ENCODE data around the gene COX7A2L.

The COX7A2L gene

DNA sequence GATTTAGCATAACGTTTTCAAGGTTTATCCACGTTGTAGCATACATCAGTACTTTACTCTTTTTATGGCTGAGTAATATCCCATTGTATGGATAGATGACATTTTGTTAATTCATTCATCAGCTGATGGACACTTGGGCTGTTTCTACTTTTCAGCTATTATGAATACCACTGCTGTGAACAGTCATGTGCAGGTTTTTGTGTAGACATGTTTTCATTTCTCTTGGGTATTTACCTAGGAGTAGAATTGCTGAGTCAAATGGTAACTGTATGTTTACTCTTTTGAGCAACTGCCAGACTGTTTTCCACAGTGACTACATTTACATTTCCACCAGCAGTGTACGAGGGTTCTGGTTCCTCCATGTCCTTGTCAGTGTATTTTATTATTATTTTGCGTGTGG is 33.9 kb downstream of the COX7A2L start:
- Histone ChIP-seq H2AFZ (ENCODE audit: low read length) (no peak overlapping the region), H3K14ac (ENCODE audit: low read length) (no peak overlapping the region), H2BK12ac (ENCODE audit: low read length) (no peak overlapping the region), H3K18ac (ENCODE audit: low read length) (no peak overlapping the region), H3K27ac (replicated peaks; ENCODE audit: low read length) (no peak overlapping the region), H4K91ac (ENCODE audit: low read depth, low read length, poor library complexity) (no peak overlapping the region), H4K8ac (ENCODE audit: low read depth, low read length) (no peak overlapping the region), H3K4me1 (ENCODE audit: control insufficient read depth in 2 of 2, insufficient read depth in 1 of 2, low read depth in 1 of 2, low read length in 2 of 2) (no peaks in the 10 kb centered on the region), H2BK5ac (ENCODE audit: low read length) (no peak overlapping the region), H2AK5ac (ENCODE audit: low read depth, low read length) (no peak overlapping the region), H3K4me3 (ENCODE audit: low read length in 2 of 2) (no peak overlapping the region), H3K9me3 (replicated peaks in 1 of 2; ENCODE audit: control insufficient read depth in 2 of 2, insufficient read depth in 1 of 2, low read depth in 1 of 2, low read length in 2 of 2) (no peaks in the 10 kb centered on the region), H3K27me3 (ENCODE audit: control insufficient read depth in 3 of 3, insufficient read depth in 3 of 3, low read depth in 1 of 3, low read length in 3 of 3) (no peaks in the 10 kb centered on the region), H3K79me1 (ENCODE audit: low read depth, low read length) (no peaks in the 10 kb centered on the region), H2BK15ac (ENCODE audit: low read length) (no peak overlapping the region), H3K4ac (ENCODE audit: low read length) (no peak overlapping the region), H3K36me3 (replicated peaks in 1 of 2; ENCODE audit: control insufficient read depth in 2 of 2, insufficient read depth in 2 of 2, low read length in 2 of 2) (peaks cover 13 to 83% of the 10 kb centered on the region in 2 donors), H3K4me2 (ENCODE audit: insufficient read depth, low read length, poor library complexity, severe bottlenecking) (no peak overlapping the region), H2BK120ac (ENCODE audit: low read depth, low read length) (no peak overlapping the region), H3K9ac (ENCODE audit: low read depth, low read length, poor library complexity) (no peak overlapping the region), H3K23ac (ENCODE audit: low read depth, low read length, poor library complexity) (no peak overlapping the region)
- WGBS, 2 donors (ENCODE audit: extremely low coverage in 2 of 2, insufficient read length in 2 of 2, insufficient replicate concordance in 1 of 2) = no CpG with 5 or more reads among the region's 4 CpGs
- no peak for DNase-seq (ENCODE audit: low spot score)

DNA sequence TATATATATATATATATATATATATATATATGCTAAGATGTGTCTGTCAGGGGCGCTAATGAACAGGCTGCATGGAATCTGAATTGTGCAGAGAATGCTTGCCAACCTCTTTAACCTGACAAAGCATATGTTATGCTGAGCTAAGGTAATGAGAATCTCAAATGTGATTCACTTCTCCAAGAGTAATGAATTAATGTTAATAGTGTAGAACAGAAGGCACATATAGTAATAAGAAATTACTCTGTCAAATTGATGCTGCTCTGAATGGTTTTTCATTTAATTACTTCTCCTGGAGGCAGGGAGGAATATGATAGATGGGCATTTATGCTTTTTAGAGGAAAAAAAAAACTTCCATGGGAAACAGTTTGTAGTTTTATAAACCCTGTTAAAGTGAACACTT is 35.4 kb downstream of the COX7A2L start:
- no CpG with 5 or more reads among the region's 1 CpG for WGBS, 2 donors (ENCODE audit: extremely low coverage in 2 of 2, insufficient read length in 2 of 2, insufficient replicate concordance in 1 of 2)
- Histone ChIP-seq H2BK120ac (ENCODE audit: low read depth, low read length) (no peak overlapping the region), H3K4ac (ENCODE audit: low read length) (no peak overlapping the region), H3K27ac (replicated peaks; ENCODE audit: low read length) (no peak overlapping the region), H3K4me1 (ENCODE audit: control insufficient read depth in 2 of 2, insufficient read depth in 1 of 2, low read depth in 1 of 2, low read length in 2 of 2) (no peaks in the 10 kb centered on the region), H3K4me2 (ENCODE audit: insufficient read depth, low read length, poor library complexity, severe bottlenecking) (no peak overlapping the region), H2AK5ac (ENCODE audit: low read depth, low read length) (no peak overlapping the region), H4K8ac (ENCODE audit: low read depth, low read length) (no peak overlapping the region), H3K23ac (ENCODE audit: low read depth, low read length, poor library complexity) (no peak overlapping the region), H2AFZ (ENCODE audit: low read length) (no peak overlapping the region), H2BK5ac (ENCODE audit: low read length) (no peak overlapping the region), H3K36me3 (replicated peaks in 1 of 2; ENCODE audit: control insufficient read depth in 2 of 2, insufficient read depth in 2 of 2, low read length in 2 of 2) (peaks cover 10 to 80% of the 10 kb centered on the region in 2 donors), H3K9ac (ENCODE audit: low read depth, low read length, poor library complexity) (no peak overlapping the region), H3K4me3 (ENCODE audit: low read length in 2 of 2) (no peak overlapping the region), H3K27me3 (ENCODE audit: control insufficient read depth in 3 of 3, insufficient read depth in 3 of 3, low read depth in 1 of 3, low read length in 3 of 3) (no peaks in the 10 kb centered on the region), H2BK15ac (ENCODE audit: low read length) (no peak overlapping the region), H4K91ac (ENCODE audit: low read depth, low read length, poor library complexity) (no peak overlapping the region), H3K14ac (ENCODE audit: low read length) (no peak overlapping the region), H2BK12ac (ENCODE audit: low read length) (no peak overlapping the region), H3K9me3 (replicated peaks in 1 of 2; ENCODE audit: control insufficient read depth in 2 of 2, insufficient read depth in 1 of 2, low read depth in 1 of 2, low read length in 2 of 2) (no peaks in the 10 kb centered on the region), H3K79me1 (ENCODE audit: low read depth, low read length) (no peaks in the 10 kb centered on the region), H3K18ac (ENCODE audit: low read length) (no peak overlapping the region)
- DNase-seq (ENCODE audit: low spot score) = no peak

DNA sequence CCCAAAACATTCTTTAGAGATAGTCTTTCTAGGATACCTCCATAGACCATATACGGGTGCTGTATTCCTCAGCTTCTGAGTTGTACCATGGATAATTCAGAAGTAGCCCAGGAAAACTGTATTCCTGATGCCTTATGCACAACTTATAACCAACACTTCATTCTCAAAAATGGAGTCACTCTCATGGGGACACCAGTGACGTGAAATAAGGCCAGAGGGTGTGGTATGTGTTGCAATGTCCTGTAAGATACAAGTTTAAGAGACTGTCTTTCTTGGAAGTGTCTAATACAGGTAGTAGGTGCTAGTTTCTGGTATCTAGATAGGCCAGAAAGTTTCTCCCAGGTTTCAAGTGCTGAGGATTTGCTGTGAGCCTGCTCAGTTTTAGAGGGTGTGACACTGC is 36.1 kb downstream of the COX7A2L start:
- H2BK120ac ChIP-seq (ENCODE audit: low read depth, low read length) = no peak overlapping the region
- H2BK12ac ChIP-seq (ENCODE audit: low read length) = no peak overlapping the region
- no peak overlapping the region for H3K23ac ChIP-seq (ENCODE audit: low read depth, low read length, poor library complexity)
- no peaks in the 10 kb centered on the region for H3K79me1 ChIP-seq (ENCODE audit: low read depth, low read length)
- H3K27ac ChIP-seq (replicated peaks; ENCODE audit: low read length) = no peak overlapping the region
- H4K8ac ChIP-seq (ENCODE audit: low read depth, low read length) = no peak overlapping the region
- H2AFZ ChIP-seq (ENCODE audit: low read length) = no peak overlapping the region
- H3K27me3 ChIP-seq (ENCODE audit: control insufficient read depth in 3 of 3, insufficient read depth in 3 of 3, low read depth in 1 of 3, low read length in 3 of 3) = no peaks in the 10 kb centered on the region
- no peak overlapping the region for H3K18ac ChIP-seq (ENCODE audit: low read length)
- H3K9me3 ChIP-seq (replicated peaks in 1 of 2; ENCODE audit: control insufficient read depth in 2 of 2, insufficient read depth in 1 of 2, low read depth in 1 of 2, low read length in 2 of 2) = no peaks in the 10 kb centered on the region
- no peak overlapping the region for H3K4me2 ChIP-seq (ENCODE audit: insufficient read depth, low read length, poor library complexity, severe bottlenecking)
- no peak overlapping the region for H3K4me3 ChIP-seq (ENCODE audit: low read length in 2 of 2)
- H2AK5ac ChIP-seq (ENCODE audit: low read depth, low read length) = no peak overlapping the region
- H3K9ac ChIP-seq (ENCODE audit: low read depth, low read length, poor library complexity) = no peak overlapping the region
- no CpG with 5 or more reads among the region's 2 CpGs for WGBS, 2 donors (ENCODE audit: extremely low coverage in 2 of 2, insufficient read length in 2 of 2, insufficient replicate concordance in 1 of 2)
- H3K36me3 ChIP-seq (replicated peaks in 1 of 2; ENCODE audit: control insufficient read depth in 2 of 2, insufficient read depth in 2 of 2, low read length in 2 of 2) = peaks cover 9 to 80% of the 10 kb centered on the region in 2 donors
- no peak for DNase-seq (ENCODE audit: low spot score)
- H3K4me1 ChIP-seq (ENCODE audit: control insufficient read depth in 2 of 2, insufficient read depth in 1 of 2, low read depth in 1 of 2, low read length in 2 of 2) = no peaks in the 10 kb centered on the region
- H4K91ac ChIP-seq (ENCODE audit: low read depth, low read length, poor library complexity) = no peak overlapping the region
- H2BK15ac ChIP-seq (ENCODE audit: low read length) = no peak overlapping the region
- H3K4ac ChIP-seq (ENCODE audit: low read length) = no peak overlapping the region
- no peak overlapping the region for H2BK5ac ChIP-seq (ENCODE audit: low read length)
- H3K14ac ChIP-seq (ENCODE audit: low read length) = no peak overlapping the region

DNA sequence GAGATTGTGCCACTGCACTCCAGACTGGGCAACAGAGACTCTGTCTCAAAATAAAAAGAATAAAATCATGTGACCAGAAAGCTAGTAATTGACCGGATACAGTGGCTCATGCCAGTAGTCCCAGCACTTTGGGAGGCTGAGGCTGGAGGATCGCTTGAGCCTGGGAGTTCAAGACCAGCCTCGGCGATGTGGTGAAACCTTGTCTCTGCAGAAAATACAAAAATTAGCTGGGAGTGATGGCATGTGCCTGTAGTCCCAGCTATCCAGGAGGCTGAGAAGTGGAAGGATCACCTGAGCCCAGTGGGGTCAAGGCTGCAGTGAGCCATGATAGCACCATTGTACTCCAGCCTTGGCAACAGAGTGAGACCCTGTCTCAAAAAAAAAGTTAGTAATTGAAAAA is 36.8 kb downstream of the COX7A2L start:
- no peak overlapping the region for H3K4ac ChIP-seq (ENCODE audit: low read length)
- H4K91ac ChIP-seq (ENCODE audit: low read depth, low read length, poor library complexity) = no peak overlapping the region
- H3K23ac ChIP-seq (ENCODE audit: low read depth, low read length, poor library complexity) = no peak overlapping the region
- H2BK5ac ChIP-seq (ENCODE audit: low read length) = no peak overlapping the region
- no peaks in the 10 kb centered on the region for H3K79me1 ChIP-seq (ENCODE audit: low read depth, low read length)
- H3K18ac ChIP-seq (ENCODE audit: low read length) = no peak overlapping the region
- no peak overlapping the region for H3K4me3 ChIP-seq (ENCODE audit: low read length in 2 of 2)
- no peak overlapping the region for H2BK15ac ChIP-seq (ENCODE audit: low read length)
- no peak overlapping the region for H2AFZ ChIP-seq (ENCODE audit: low read length)
- H3K9ac ChIP-seq (ENCODE audit: low read depth, low read length, poor library complexity) = no peak overlapping the region
- no peak overlapping the region for H3K14ac ChIP-seq (ENCODE audit: low read length)
- no peaks in the 10 kb centered on the region for H3K27me3 ChIP-seq (ENCODE audit: control insufficient read depth in 3 of 3, insufficient read depth in 3 of 3, low read depth in 1 of 3, low read length in 3 of 3)
- no peaks in the 10 kb centered on the region for H3K4me1 ChIP-seq (ENCODE audit: control insufficient read depth in 2 of 2, insufficient read depth in 1 of 2, low read depth in 1 of 2, low read length in 2 of 2)
- peaks cover 6 to 80% of the 10 kb centered on the region in 2 donors for H3K36me3 ChIP-seq (replicated peaks in 1 of 2; ENCODE audit: control insufficient read depth in 2 of 2, insufficient read depth in 2 of 2, low read length in 2 of 2)
- H3K27ac ChIP-seq (replicated peaks; ENCODE audit: low read length) = no peak overlapping the region
- H2BK120ac ChIP-seq (ENCODE audit: low read depth, low read length) = no peak overlapping the region
- H2AK5ac ChIP-seq (ENCODE audit: low read depth, low read length) = no peak overlapping the region
- WGBS, 2 donors (ENCODE audit: extremely low coverage in 2 of 2, insufficient read length in 2 of 2, insufficient replicate concordance in 1 of 2) = no CpG with 5 or more reads among the region's 4 CpGs
- H2BK12ac ChIP-seq (ENCODE audit: low read length) = no peak overlapping the region
- H3K9me3 ChIP-seq (replicated peaks in 1 of 2; ENCODE audit: control insufficient read depth in 2 of 2, insufficient read depth in 1 of 2, low read depth in 1 of 2, low read length in 2 of 2) = no peaks in the 10 kb centered on the region
- no peak for DNase-seq (ENCODE audit: low spot score)
- H3K4me2 ChIP-seq (ENCODE audit: insufficient read depth, low read length, poor library complexity, severe bottlenecking) = no peak overlapping the region
- H4K8ac ChIP-seq (ENCODE audit: low read depth, low read length) = no peak overlapping the region

Data from neuronal stem cell (in vitro differentiated cells).